GM21423 (cell line): ENCODE data around the gene INTS6L.
"Not testable (repeated sequence)": the region's sequence is repeated elsewhere in the genome, so short reads cannot be mapped to it uniquely, and the experiment has no call there.

Experiments
- ATAC-seq: cut with Tn5 transposase; IDR thresholded peaks from one replicate; pipeline ENCODE4 v1.9.1; 2021; ENCODE audit warnings: mild to moderate bottlenecking, moderate library complexity; ENCODE audit not compliant: unreplicated experiment

The INTS6L gene

DNA sequence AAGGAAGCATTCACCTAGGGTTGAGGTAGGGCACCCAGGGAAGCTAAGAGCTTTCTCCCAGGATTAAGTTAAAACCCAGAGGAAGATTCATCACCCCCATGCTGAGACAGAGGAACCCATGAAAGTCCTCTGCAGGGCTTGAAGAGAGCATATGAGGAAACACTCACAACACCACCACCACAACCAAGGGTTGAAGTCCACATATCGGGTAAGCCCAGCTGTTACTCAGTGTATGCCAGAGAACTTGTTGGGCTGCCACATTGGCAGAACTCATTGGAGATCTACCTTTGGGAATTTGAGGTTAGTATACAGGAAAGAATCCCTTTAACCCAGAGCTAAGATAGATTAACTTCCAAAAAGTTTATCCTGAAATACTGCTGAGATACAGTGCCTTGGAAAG, 75.1 kb downstream of the INTS6L start:
- ATAC-seq = no peak

DNA sequence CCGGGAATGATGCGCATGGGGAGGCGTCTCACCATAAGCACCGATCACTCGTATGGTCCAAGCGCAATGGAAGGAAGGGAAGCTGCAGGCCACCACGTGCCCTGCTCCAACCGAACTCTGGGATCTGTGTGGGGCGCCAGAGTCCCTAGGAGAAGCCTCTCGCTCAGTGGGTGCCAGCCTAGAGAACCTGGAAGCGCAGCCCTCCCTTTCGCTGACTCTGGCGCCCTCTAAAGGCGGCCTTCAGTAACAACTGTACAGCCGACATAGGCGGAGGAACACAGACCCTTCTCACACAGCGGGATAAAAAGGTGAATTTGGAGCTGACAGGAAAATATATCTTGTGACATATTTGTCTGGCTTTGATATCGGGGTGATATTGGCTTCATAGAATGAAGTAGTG, 76.0 kb downstream of the INTS6L start:
- ATAC-seq = no peak

DNA sequence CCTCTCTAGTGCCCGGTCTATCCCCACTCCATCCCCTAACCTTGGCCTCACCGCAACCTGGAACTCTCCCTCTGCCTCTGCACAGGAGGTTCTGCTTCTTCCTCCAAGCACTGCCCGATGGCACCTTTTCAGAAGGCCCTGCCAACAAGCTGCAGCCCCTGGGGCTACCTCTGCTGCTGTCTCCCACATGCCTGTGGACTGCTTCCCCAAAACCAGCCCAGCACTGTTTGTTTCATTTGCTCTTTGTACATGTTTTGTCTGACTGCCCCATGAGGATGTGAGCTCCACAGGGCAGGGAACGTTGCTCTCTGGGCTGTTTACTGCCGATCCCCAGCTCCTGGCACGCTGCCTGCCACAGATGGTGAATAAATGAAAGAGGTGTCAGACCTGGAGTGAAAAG, 85.4 kb downstream of the INTS6L start:
- ATAC-seq = no peak

DNA sequence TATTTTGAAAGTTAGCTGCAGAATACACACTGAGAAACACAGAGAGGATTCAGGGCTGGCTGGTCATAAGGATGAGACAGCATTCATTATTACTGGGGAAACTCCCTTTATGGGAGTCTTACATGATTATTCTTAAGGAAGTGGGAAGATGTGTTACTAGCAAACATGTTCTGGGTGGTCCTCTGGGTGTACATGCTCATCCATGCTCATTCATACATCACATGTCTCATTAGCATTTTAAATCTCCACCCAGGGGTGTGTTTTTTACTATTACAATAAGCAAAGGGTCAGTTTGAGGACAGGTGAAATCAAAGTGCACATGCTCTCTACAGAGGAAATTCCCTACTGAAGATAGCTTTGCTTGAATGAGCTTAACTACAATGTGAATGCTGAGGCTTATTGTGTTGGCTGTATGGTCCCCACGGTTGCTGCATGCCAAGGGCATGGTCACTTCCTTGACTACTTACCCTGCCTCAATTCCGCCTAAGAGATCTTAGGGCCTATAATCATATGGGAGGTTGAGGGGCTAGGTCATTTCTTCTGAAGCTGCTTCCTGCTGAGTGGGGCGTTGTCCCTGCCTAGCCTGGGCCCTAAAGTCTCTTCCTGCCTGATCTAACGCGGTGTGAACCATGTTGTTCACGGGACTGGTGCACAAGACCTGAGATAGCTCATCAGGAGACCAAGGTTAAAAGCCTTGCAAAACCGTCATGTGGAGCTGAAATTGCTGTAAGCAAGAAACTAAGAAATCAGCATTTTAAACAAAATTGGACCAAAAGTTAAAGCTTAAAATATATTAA, 104.1 kb downstream of the INTS6L start:
- not testable (repeated sequence) for ATAC-seq

DNA sequence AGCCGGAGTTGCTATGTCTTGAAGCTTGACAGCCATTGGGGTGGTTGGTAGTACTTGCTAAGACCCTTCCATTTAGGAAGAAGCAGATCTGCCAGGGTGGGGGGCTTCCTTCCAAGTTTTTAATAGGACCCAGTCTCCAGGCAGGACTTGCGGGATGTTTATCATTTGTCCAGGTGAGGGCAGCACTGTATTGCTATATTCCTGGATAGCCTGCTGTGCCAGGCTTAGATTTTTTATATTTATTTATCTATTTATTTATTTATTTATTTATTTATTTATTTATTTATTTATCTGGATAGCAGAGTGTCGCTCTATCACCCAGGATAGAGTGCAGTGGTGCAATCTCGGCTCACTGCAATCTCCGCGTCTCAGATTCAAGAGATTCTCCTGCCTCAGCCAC, 105.5 kb downstream of the INTS6L start:
- ATAC-seq = no peak

DNA sequence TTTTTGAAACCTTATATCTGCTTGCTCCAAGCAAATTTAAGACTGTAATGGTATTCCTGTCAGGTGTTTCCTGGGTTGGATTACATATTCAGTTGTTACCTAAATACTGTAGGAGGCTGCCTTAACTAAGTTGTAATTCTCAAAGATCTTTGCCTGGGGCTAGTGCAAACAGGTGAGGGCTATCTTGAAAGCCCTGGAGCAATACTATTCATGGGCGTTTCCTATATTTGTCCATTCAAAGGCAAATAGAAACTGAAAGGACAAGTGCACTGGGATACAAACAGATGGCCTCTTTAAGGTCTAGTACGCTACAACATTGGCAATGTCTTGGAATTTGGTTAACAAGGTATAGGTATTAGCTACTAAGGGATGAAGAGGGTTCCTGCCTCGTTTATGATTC, 108.9 kb downstream of the INTS6L start:
- no peak for ATAC-seq
